Spleen (tissue), 7 donors: ENCODE data around the gene KCNF1.

Experiments used
- CTCF ChIP-seq, 11 experiments: fragments of 200-600 bp in 7 of 11; fragments of 450-650 bp in 4 of 11; sonication (generic) in 4 of 11; IDR thresholded peaks in 8 of 11; conservative IDR thresholded peaks in 3 of 11; 1 replicate in 7 of 11; 2 replicates in 4 of 11; pipeline versions ENCODE4 v1.4.0 to v1.8.0; 2016 to 2021; ENCODE audit warnings: antibody characterized with exemption in 11 of 11, inconsistent platforms in 4 of 11, mild to moderate bottlenecking in 1 of 11
- POLR2A ChIP-seq, 3 donors: fragments of 450-650 bp; IDR thresholded peaks; one replicate each; pipeline ENCODE4 v1.5.1; 2017; ENCODE audit warnings: antibody characterized with exemption in 3 of 3, mild to moderate bottlenecking in 1 of 3
- POLR2AphosphoS5 ChIP-seq, 3 donors: sonication (generic); formaldehyde crosslinking; IDR thresholded peaks; one replicate each; pipeline ENCODE4 v1.5.1; 2017; ENCODE audit warnings: antibody characterized with exemption in 3 of 3
- donor health status: DM: no; HTN: no; CAD: no; lungs with moderate emphysema.
- donor health status: DM: no; HTN: no; CAD: no.
- donor health status: DM: no; HTN: no; CAD: no.

- TF ChIP-seq CTCF (IDR thresholded peaks at IDR 0.05 in 8 of 11, conservative IDR thresholded peaks at IDR 0.05 in 3 of 11) = no peak
- no peak for TF ChIP-seq POLR2A (IDR thresholded peaks at IDR 0.05)
- TF ChIP-seq POLR2AphosphoS5 (IDR thresholded peaks at IDR 0.05) = no peak
These were observed 5.2 kb downstream of the KCNF1 start for GRCh38 chr2:10916953-10917352.
